ENCODE data around the gene CLOCK.

The CLOCK gene

DNA sequence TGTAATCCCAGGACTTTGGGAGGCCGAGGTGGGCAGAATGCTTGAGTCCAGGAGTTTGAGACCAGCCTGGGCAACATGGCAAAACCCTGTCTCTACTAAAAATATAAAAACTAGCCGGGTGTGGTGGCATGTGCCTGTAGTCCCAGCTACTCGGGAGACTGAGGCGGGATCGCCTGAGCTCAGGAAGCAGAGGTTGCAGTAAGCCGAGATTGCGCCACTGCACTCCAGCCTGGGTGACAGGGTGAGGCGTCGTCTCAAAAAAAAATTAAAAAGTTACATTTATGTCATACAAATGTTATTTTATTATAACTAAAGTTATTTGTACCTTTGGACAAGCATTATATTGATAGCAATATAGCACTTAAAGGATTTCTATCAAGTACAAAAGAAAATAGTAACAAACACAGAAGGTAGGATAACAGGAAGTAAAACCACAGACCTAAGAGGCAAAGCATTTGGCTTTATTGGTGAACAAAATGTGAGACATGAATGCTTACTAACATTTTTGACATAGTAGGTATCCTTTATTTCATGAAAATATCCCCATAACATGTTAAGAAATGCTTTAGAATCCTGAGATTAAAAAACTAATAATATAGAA is 99.5 kb downstream of the CLOCK start:
- Histone ChIP-seq H3K27me3 (ENCODE audit: control insufficient read depth, low read length) (no peaks in the 10 kb centered on the region), H3K9me3 (ENCODE audit: control insufficient read depth, insufficient read depth, low read length) (no peaks in the 10 kb centered on the region), H3K27ac (ENCODE audit: low read depth, low read length) (no peak overlapping the region), H3K79me2 (ENCODE audit: control insufficient read depth, low read length) (no peaks in the 10 kb centered on the region), H3K4me1 (ENCODE audit: control insufficient read depth, low read length) (no peaks in the 10 kb centered on the region), H3K4me2 (ENCODE audit: low read length) (no peak overlapping the region), H3F3A (ENCODE audit: control insufficient read depth, insufficient read depth) (no peaks in the 10 kb centered on the region), H4K20me1 (ENCODE audit: control insufficient read depth, insufficient read depth, low read depth, low read length) (no peaks in the 10 kb centered on the region), H3K36me3 (ENCODE audit: control insufficient read depth, low read length) (peaks cover 33% of the 10 kb centered on the region), H3K9me2 (replicated peaks; ENCODE audit: control insufficient read depth, low read length) (no peaks in the 10 kb centered on the region), H3K4me3 (ENCODE audit: low read length) (no peak overlapping the region)
- TF ChIP-seq, protein P1, sequence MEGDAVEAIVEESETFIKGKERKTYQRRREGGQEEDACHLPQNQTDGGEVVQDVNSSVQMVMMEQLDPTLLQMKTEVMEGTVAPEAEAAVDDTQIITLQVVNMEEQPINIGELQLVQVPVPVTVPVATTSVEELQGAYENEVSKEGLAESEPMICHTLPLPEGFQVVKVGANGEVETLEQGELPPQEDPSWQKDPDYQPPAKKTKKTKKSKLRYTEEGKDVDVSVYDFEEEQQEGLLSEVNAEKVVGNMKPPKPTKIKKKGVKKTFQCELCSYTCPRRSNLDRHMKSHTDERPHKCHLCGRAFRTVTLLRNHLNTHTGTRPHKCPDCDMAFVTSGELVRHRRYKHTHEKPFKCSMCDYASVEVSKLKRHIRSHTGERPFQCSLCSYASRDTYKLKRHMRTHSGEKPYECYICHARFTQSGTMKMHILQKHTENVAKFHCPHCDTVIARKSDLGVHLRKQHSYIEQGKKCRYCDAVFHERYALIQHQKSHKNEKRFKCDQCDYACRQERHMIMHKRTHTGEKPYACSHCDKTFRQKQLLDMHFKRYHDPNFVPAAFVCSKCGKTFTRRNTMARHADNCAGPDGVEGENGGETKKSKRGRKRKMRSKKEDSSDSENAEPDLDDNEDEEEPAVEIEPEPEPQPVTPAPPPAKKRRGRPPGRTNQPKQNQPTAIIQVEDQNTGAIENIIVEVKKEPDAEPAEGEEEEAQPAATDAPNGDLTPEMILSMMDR (IDR thresholded peaks at IDR 0.05; ENCODE audit: low read depth, low read length, poor library complexity, severe bottlenecking), result no peak
- no peak for TF ChIP-seq EZH2phosphoT487 (IDR thresholded peaks at IDR 0.05; ENCODE audit: borderline replicate concordance, low read length)

DNA sequence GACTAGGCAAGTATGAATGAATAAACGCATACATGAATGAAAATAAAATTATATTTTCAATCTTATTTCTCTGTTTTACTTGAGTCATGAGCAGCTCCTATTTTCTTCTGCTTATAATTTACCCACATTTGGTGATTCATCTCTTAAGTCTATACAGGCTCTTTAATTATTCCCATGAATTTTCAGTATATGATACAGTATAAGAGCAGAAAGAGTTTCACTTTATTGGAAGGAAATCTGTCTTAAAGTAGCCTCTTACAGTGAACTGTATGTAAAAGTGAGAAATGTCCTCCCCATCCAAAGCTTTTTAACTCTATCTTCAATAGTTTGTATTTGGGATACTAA is 100.2 kb downstream of the CLOCK start:
- no peaks in the 10 kb centered on the region for H3K27me3 ChIP-seq (ENCODE audit: control insufficient read depth, low read length)
- no peaks in the 10 kb centered on the region for H3K79me2 ChIP-seq (ENCODE audit: control insufficient read depth, low read length)
- H3F3A ChIP-seq (ENCODE audit: control insufficient read depth, insufficient read depth), result no peaks in the 10 kb centered on the region
- TF ChIP-seq EZH2phosphoT487 (IDR thresholded peaks at IDR 0.05; ENCODE audit: borderline replicate concordance, low read length), result no peak
- TF ChIP-seq, protein P1 (IDR thresholded peaks at IDR 0.05; ENCODE audit: low read depth, low read length, poor library complexity, severe bottlenecking), result no peak
- H3K36me3 ChIP-seq (ENCODE audit: control insufficient read depth, low read length), result peaks cover 27% of the 10 kb centered on the region
- H3K4me2 ChIP-seq (ENCODE audit: low read length), result no peak overlapping the region
- H3K4me1 ChIP-seq (ENCODE audit: control insufficient read depth, low read length), result no peaks in the 10 kb centered on the region
- H3K4me3 ChIP-seq (ENCODE audit: low read length), result no peak overlapping the region
- H3K9me2 ChIP-seq (replicated peaks; ENCODE audit: control insufficient read depth, low read length), result no peaks in the 10 kb centered on the region
- H4K20me1 ChIP-seq (ENCODE audit: control insufficient read depth, insufficient read depth, low read depth, low read length), result no peaks in the 10 kb centered on the region
- no peak overlapping the region for H3K27ac ChIP-seq (ENCODE audit: low read depth, low read length)
- no peaks in the 10 kb centered on the region for H3K9me3 ChIP-seq (ENCODE audit: control insufficient read depth, insufficient read depth, low read length)

DNA sequence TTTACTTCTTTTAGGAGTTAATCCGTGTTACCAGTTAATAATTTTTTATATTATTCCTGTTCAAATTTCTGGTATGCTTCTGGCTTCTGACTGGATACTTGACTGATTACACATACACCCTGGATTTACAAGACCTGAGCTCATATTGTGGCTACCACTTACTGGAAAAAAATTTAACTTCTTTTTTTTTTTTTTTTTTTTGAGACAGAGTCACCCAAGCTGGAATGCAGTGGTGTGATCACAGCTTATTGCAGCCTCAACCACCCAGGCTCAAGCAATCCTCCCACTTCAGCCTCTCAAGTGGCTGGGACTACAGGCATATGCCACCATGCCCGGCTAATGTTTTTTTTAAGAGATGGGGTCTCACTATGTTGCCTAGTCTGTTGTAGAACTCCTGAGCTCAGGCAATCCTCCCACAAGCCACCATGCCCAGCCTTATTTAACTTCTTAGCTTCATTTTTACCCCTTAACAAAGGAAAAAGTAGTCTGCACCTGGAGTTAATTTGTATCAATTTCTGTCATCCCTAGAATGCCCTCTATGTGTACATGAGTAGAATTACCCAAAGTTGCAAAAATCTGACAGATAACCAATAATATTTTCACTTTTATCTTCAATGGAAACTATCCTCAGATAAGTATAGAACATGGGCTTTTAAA is 100.7 kb downstream of the CLOCK start:
- Histone ChIP-seq H3F3A (ENCODE audit: control insufficient read depth, insufficient read depth) (no peaks in the 10 kb centered on the region), H3K4me1 (ENCODE audit: control insufficient read depth, low read length) (no peaks in the 10 kb centered on the region), H3K9me3 (ENCODE audit: control insufficient read depth, insufficient read depth, low read length) (no peaks in the 10 kb centered on the region), H3K36me3 (ENCODE audit: control insufficient read depth, low read length) (peaks cover 28% of the 10 kb centered on the region), H4K20me1 (ENCODE audit: control insufficient read depth, insufficient read depth, low read depth, low read length) (no peaks in the 10 kb centered on the region), H3K79me2 (ENCODE audit: control insufficient read depth, low read length) (no peaks in the 10 kb centered on the region), H3K4me3 (ENCODE audit: low read length) (no peak overlapping the region), H3K27me3 (ENCODE audit: control insufficient read depth, low read length) (no peaks in the 10 kb centered on the region), H3K4me2 (ENCODE audit: low read length) (no peak overlapping the region), H3K27ac (ENCODE audit: low read depth, low read length) (no peak overlapping the region), H3K9me2 (replicated peaks; ENCODE audit: control insufficient read depth, low read length) (no peaks in the 10 kb centered on the region)
- TF ChIP-seq, protein P1 (IDR thresholded peaks at IDR 0.05; ENCODE audit: low read depth, low read length, poor library complexity, severe bottlenecking), result no peak
- TF ChIP-seq EZH2phosphoT487 (IDR thresholded peaks at IDR 0.05; ENCODE audit: borderline replicate concordance, low read length), result no peak

Measured in DOHH2 (cell line).